GM21447 (cell line): ENCODE measurements around the gene MCF2.

Source experiments
- ATAC-seq: cut with Tn5 transposase; IDR thresholded peaks from one replicate; pipeline ENCODE4 v1.9.1; 2021; ENCODE audit not compliant: unreplicated experiment

MCF2 gene

DNA sequence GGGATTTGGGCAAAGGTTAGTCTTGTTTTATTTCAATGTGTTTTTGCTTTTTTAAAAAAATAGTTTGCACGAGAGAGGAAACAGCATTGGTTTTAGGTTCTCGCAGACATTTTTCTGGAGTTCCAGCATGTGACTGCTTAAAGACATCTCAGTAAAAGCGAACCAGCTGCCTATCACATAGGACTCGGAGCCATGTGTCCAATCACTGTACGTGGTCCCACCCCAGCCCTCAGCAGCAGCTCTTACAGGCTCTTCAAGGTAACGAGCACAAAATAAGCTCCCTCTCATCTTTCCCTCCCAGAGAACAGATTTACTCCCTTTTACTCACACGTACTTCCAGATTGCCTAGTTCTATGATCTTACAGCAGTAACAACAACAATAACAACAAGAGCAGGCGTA, 68.7 kb downstream of the MCF2 start:
- ATAC-seq = no peak

DNA sequence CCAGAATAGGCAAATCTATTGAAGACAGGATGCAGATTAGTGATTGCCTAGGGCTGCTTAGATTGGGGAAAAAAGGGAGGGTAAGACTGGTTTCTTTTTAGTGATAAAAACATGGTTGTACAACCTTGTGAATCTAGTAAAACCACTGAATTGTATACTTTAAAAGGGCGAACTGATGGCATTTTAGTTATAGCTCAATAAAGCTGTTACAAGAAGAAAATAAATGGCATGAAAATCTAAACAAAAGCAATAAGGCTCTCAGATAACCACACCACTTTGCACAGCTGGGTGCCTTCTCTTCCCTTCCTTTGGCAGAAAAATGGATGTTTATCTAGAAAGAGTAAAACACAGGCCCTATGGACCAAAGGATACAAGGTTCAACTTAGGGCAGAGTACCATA, 107.9 kb downstream of the MCF2 start:
- no peak for ATAC-seq

DNA sequence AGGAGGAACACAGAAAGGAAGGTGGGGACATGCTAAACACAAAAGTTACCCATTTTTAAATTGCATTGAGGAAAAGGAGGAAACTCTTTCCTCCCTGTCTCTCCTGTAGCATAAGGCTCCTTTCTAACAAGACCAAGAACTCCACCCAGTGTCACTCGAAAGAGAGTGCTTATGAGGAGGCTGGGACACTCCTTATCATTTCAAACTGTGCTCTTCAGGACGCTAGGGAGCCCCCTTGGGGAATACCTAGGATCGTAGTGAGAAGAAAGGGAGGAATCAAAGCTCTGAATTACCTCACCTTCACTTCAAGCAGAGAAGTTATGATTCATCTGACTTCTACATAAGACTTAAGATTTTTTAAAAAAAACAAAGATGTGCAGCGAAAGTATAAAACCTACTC, 111.9 kb downstream of the MCF2 start:
- ATAC-seq = no peak

DNA sequence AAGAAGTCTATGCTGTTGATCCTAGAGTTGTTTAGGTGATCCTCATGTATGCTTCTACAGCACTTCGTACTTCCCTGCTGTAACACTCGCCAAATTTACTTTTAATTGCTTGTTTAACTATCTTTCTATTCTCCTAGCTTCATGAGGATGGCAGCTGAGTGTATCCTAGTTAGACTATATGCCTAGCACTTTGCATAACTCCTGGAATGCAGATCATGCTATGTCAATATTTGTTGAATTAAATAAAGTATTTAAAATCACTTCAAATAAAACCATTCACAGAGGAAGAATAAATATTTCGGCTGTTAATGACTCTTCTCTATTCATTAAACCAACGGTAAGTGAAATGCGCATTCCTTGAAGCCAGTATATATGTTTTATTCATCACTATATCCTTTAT, 122.4 kb downstream of the MCF2 start:
- ATAC-seq = no peak

DNA sequence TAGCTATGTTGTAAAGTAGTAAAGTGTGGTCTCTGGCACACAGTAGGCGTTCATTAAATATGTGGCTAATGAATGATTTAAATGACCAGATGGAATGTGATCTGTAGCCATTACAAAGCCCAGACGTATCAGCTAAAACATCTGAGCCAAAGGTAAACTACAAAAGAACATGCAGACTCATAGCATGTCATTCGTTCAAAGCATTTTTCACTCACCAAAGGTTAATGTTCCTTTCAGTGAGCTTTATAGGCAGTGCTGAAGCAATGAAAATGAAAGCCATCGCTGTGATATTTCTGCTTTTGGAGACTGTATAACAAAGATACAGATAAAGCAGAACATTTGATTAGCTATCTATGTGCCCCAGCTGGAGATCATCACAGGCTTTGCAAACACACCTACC, 126.9 kb downstream of the MCF2 start:
- ATAC-seq = no peak

DNA sequence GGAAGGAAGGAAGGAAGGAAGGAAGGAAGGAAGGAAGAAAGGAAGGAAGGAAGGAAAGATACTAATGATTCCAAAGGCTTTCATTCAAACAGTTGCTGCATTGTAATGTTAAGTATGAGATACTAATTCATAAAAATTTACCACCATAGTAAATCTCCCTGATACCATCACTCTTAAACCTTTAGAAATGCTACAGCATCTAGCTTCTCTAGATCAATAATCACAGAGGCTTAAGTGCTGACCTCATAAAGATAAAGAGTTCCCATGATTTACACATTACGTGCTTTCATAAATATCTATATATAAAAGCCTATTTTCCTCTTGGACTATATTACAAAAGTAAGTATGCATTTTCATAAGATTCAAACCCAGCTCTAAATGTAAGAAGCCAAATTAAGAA, 141.0 kb downstream of the MCF2 start:
- ATAC-seq = no peak

DNA sequence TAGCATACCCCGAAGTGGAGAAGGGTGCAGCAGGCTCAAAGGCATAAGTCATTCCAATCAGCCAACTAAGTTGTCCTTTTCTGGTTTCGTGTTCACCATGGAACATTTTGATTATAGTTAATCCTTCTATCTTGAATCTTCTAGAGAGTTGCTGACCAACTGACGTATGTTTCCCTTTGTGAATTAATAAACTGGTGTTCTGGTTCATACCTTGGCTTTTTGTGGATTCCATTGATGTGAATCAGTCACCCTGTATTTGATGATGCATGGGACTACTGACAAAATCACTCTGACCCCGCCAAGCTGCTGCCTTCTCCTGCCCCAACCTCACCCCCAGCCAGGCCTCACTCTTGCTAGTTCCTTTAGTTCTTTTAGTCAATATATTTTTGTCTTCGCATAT, 144.7 kb downstream of the MCF2 start:
- no peak for ATAC-seq

DNA sequence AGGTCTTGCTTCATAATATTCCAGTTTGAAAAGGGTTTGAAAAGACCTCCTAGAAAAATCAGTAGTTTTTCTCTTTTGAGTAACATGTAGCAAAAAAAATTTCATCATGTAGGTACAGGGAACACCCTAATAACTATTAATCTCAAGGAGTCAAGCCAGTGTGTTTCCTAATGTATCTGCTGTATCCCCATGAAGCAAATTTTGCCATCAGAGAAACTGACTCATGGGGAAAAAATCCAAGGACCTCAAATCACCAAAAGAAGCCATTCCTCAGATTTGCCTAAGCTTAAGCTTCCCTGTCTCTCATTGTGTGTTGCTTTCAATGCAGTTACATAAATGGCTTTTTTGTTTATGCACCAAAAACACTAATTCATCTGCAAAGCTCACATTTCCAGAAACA, 147.7 kb downstream of the MCF2 start:
- ATAC-seq = no peak

- no peak for ATAC-seq
Measured at GRCh38 chrX:139559383-139560042, 148.5 kb downstream of the MCF2 start.

DNA sequence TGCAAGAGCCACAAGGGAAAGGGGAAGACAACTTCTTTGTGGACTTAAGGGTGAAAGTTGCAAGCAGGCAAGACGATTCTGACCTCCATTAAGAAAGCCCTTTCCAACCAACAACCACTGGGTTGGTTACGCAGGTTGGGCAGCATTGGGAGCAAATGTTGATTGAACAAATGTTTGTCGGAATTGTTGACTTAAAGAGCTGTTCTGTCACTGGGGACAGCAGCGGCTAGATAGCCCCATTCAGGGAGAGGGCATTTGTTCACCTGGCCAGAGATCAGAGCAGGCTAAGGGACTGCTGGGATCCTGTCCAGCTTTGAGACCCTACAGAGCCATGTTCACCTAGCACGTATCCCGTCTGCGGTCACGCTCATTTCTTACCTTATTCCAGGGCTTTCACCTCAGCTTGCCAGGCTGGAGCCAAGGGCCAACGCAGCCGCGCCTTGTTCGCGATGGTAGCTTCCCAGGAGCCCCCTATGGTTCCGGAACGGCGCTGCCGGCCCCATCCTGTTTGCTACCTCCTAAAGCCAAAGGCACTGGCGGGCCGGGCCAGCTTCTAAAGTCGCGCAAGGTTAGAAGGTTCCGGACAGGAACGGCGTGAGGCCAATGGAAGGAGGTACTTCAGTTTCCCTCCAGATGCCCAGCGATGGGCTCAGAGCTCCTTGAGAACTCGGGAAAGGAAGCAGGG, 152.8 kb downstream of the MCF2 start:
- ATAC-seq = no peak

GRCh38 chrX:139554376-139554775, 153.6 kb downstream of the MCF2 start:
- ATAC-seq = peak; percentile 26

DNA sequence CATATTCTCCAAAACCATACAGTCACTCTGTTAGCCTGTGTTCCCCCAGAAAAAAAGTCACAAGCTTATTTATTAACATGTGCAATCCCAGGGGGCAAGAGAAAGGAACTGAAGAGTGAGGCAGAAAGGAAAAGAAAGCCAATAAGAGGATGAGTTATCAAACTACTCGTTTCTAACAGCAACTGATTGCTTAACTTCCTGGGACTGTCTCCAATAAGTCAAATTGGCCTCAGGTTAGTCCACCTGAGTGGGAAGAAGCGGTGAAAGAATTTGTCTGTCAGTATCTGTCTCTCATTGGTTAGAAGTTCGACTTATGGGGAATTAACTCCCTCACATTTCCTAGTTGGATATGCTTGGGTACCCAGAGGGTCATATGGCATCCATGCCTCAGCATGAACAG, 163.4 kb downstream of the MCF2 start:
- ATAC-seq = no peak

GRCh38 chrX:139543920-139544319, 164.0 kb downstream of the MCF2 start:
- ATAC-seq = no peak

DNA sequence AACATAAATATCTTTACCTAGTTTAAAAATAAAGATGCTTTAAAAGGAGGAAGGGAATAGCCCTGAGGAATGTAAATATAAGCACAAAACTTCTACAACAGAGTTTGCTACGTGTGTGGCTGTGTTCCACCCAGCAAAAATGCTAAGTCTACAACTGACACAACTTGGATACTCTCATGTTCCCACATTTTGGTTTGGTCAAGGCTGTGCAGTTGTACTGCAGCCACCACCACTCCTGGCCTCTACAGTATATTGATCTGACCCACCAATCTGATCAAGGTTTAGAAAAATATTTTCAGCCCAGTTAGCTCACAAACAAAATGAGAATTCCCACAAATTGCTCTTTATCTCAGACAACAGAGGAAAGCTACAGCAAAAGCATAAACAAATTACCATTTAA, 165.3 kb downstream of the MCF2 start:
- ATAC-seq = no peak

- ATAC-seq = peak; percentile 73
Measured at GRCh38 chrX:139538907-139539790, 168.8 kb downstream of the MCF2 start.

- ATAC-seq = no peak
Measured at GRCh38 chrX:139533444-139533843, 174.5 kb downstream of the MCF2 start.

DNA sequence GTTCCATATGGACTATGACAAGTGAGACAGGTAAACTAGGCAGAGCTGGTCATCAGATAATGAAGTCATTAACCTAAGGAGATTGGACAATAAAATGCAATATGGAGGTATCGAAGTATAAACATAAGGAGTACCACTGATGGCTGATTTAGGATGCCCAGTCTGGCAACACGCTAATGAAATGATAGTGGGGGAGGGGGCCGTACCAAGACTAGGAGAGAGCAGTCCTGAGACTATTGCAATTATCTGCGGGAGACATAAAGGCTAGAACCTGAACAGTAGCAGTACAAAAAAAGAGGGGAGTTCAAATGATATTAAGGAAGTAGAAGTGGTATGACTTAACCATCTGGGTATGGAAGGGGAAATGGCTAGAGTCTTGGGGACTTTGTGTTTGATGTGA, 175.1 kb downstream of the MCF2 start:
- ATAC-seq = no peak
